DND-41 (cell line): Measurements from ENCODE around the gene STEAP3.

Source experiments
- EZH2 ChIP-seq: IDR thresholded peaks from 3 replicates; pipeline ENCODE4 v1.6.1; 2012; ENCODE audit warnings: borderline replicate concordance, low read depth, mild to moderate bottlenecking, moderate library complexity, low read length, inconsistent platforms; ENCODE audit not compliant: severe bottlenecking
- TF ChIP-seq, protein P1 (sequence below): IDR thresholded peaks from 2 replicates; pipeline ENCODE4 v1.5.1; 2012; ENCODE audit warnings: borderline replicate concordance, low read length, moderate library complexity, mild to moderate bottlenecking; ENCODE audit not compliant: poor library complexity, severe bottlenecking; ENCODE audit errors: extremely low read depth

DNA sequence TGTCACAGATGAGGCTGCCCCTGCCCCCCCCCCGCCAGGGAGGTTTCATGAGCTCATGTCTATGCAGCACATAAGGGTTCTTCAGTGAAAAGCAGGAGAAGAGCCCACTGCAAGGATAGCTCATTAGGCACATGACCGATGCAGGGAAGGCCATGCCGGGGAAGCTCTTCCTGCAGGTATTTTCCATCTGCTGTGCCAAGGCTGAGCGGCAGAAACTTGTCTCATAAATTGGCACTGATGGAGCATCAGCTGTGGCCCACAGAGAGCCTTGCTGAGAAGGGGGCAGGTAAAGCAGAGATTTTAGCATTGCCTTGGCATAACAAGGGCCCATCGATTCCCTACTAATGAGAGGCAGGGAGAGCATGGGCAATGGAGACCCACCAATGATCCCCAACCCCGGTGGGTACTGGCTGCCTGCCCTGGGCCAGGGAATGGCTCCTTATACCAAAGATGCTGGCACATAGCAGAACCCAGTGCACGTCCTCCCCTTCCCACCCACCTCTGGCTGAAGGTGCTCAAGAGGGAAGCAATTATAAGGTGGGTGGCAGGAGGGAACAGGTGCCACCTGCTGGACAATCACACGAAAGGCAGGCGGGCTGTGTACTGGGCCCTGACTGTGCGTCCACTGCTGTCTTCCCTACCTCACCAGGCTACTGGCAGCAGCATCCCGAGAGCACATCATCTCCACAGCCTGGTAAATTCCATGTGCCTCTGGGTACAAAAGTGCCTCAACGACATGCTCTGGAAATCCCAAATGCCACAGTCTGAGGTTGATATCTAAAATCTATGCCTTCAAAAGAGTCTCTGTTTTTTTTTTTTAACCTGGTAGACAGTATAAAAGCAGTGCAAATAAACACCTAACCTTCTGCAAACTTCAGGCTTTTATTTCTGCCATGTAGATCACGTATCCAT is 41.4 kb downstream of the STEAP3 start:
- TF ChIP-seq EZH2, result no peak
- TF ChIP-seq, protein P1, sequence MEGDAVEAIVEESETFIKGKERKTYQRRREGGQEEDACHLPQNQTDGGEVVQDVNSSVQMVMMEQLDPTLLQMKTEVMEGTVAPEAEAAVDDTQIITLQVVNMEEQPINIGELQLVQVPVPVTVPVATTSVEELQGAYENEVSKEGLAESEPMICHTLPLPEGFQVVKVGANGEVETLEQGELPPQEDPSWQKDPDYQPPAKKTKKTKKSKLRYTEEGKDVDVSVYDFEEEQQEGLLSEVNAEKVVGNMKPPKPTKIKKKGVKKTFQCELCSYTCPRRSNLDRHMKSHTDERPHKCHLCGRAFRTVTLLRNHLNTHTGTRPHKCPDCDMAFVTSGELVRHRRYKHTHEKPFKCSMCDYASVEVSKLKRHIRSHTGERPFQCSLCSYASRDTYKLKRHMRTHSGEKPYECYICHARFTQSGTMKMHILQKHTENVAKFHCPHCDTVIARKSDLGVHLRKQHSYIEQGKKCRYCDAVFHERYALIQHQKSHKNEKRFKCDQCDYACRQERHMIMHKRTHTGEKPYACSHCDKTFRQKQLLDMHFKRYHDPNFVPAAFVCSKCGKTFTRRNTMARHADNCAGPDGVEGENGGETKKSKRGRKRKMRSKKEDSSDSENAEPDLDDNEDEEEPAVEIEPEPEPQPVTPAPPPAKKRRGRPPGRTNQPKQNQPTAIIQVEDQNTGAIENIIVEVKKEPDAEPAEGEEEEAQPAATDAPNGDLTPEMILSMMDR, result peak; percentile 78
